ENCODE data around the gene PRKCB.

Gene PRKCB

DNA sequence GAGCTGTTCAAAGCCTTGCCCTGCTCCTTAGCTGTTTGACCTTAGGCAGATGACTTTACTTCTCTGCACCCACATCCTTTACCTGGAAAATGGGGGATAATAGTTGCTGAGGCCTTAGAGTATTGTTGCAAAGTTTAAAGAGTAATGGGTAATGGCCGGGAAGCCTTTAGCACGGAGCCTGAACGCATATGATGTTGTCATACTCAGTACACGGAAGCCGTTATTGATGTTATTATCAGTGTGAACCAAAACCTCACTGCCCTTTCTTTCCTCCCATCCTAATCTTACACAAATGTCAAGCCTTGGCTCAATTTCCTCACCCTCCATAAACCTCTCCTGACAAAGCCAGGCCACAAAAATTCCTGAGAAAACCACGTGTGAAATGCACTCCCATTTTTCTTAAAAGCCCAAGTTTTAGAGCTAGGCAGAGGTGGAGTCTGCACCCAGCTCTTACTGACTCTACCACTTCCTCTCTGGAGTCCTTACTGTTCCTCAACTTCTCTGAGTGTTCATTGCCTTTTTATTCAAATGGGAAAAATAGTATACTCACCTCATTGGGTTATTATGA is 353.1 kb downstream of the PRKCB start:
- peaks cover 39 to 57% of the 10 kb centered on the region in 2 donors for H3K36me3 Mint-ChIP-seq
- H3K27me3 Mint-ChIP-seq, result no peaks in the 10 kb centered on the region
- no peak for ATAC-seq (replicated peaks)
- H3K9me3 Mint-ChIP-seq, result no peaks in the 10 kb centered on the region
- no peak for DNase-seq
- no peak overlapping the region for H3K27ac Mint-ChIP-seq
- H3K4me1 Mint-ChIP-seq, result no peaks in the 10 kb centered on the region
- no peak overlapping the region for H3K4me3 Mint-ChIP-seq

GRCh38 chr16:24189941-24190340 is 354.2 kb downstream of the PRKCB start:
- no peaks in the 10 kb centered on the region for H3K4me1 Mint-ChIP-seq
- no peak for ATAC-seq (replicated peaks)
- no peaks in the 10 kb centered on the region for H3K27me3 Mint-ChIP-seq
- H3K4me3 Mint-ChIP-seq, result no peak overlapping the region
- H3K36me3 Mint-ChIP-seq, result peaks cover 39 to 53% of the 10 kb centered on the region in 2 donors
- H3K27ac Mint-ChIP-seq, result no peak overlapping the region
- H3K9me3 Mint-ChIP-seq, result no peaks in the 10 kb centered on the region
- no peak for DNase-seq

GRCh38 chr16:24191876-24192402 is 356.2 kb downstream of the PRKCB start:
- Mint-ChIP-seq H3K4me3 (no peak overlapping the region), H3K36me3 (peaks cover 46 to 57% of the 10 kb centered on the region in 2 donors), H3K4me1 (peaks cover 6% of the 10 kb centered on the region in 2 donors), H3K27me3 (no peaks in the 10 kb centered on the region), H3K9me3 (no peaks in the 10 kb centered on the region), H3K27ac (no peak overlapping the region)
- ATAC-seq (replicated peaks) (no peak), DNase-seq (no peak)

GRCh38 chr16:24195221-24195620 is 359.4 kb downstream of the PRKCB start:
- Mint-ChIP-seq H3K4me1 (peaks cover 7 to 9% of the 10 kb centered on the region in 2 donors), H3K27ac (no peak overlapping the region), H3K27me3 (no peaks in the 10 kb centered on the region), H3K4me3 (no peak overlapping the region), H3K9me3 (no peaks in the 10 kb centered on the region), H3K36me3 (peaks cover 44 to 60% of the 10 kb centered on the region in 2 donors)
- ATAC-seq (replicated peaks) (no peak), DNase-seq (no peak)

DNA sequence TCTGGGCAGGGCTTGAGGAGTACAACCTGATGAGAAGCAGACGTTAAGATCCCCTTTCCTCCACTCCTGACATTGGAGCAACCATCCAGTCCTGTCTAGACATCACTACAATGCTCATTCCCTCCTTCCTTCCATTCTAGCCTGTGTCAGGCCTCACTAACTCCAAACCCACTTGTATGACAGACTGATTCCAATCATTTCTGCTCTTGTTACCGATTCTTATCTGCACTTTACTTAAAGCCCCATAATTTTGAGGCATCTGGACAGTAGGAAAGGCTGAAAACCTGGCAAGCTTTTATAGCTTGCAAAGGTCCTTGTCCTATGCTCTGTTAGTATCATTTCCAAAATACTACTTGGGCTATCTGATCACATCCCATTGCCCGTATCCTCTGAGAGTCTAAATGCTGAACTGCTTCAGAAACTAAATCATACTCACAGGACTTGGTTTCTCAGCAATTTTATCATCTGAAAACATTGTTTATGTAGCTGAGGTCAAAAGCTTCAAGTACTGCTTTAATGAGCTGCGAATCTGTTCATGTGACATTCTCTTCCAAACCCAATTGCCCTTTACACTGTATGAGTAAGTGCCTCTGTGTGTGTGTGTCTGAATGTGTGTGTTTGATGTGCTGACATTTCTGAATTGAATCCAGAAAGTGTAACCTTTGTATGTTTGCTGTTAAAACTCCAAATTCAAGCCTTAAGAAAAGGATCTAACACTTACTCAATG is 363.2 kb downstream of the PRKCB start:
- H3K9me3 Mint-ChIP-seq, result no peaks in the 10 kb centered on the region
- DNase-seq, result no peak
- H3K36me3 Mint-ChIP-seq, result peaks cover 47 to 61% of the 10 kb centered on the region in 2 donors
- no peaks in the 10 kb centered on the region for H3K27me3 Mint-ChIP-seq
- H3K27ac Mint-ChIP-seq, result peak overlapping the region; percentile 6
- no peak overlapping the region for H3K4me3 Mint-ChIP-seq
- peaks cover 21 to 36% of the 10 kb centered on the region in 2 donors for H3K4me1 Mint-ChIP-seq
- no peak for ATAC-seq (replicated peaks)

DNA sequence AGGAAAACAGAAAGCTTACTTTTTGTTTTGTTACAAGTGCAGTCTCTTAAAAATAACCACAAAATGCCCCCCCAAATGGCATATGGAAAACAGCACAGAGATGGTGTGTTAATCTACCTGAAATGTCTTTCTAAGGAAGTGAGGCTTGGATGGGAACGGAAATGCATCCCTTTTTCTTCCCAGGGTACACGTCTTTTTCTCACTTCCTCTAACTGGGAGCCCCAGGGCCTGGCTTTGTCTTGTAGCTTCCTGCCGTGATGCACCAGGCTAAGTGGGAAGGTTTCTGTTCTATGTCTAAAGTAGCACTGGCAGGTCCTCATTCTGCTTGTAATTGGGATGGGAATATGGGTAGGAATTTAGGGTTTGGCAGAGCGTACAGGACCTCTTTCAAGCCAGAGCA is 367.9 kb downstream of the PRKCB start:
- Mint-ChIP-seq H3K4me1 (peaks cover 12 to 40% of the 10 kb centered on the region in 2 donors), H3K27ac (peak overlapping the region; percentile 66), H3K9me3 (no peaks in the 10 kb centered on the region), H3K4me3 (no peak overlapping the region), H3K27me3 (no peaks in the 10 kb centered on the region), H3K36me3 (peaks cover 44 to 51% of the 10 kb centered on the region in 2 donors)
- no peak for ATAC-seq (replicated peaks)
- no peak for DNase-seq

DNA sequence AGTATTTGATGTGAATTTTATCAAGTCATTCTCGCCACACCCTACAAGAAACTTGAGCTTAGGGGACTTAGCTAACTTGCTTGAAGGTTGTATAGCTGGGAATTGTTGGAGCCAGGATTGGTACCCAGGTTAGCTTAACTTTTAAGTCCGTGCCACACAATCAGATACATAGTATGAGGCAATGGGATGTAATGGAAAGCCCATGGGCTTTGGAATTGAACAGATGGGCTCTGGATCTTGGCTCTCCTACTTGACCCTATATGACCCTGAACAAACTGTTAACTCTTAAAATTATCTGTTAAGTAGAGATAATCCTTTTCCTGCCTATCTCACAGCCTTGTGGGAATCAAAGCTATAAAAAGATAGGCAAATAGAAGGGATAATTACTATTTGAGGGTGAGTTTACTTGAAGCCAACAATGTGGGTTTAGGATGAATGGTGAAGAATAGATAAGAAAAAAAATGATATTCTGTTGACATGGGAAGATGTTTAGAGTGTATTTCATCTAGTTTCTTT is 368.4 kb downstream of the PRKCB start:
- no peak for ATAC-seq (replicated peaks)
- no peak overlapping the region for H3K27ac Mint-ChIP-seq
- no peaks in the 10 kb centered on the region for H3K9me3 Mint-ChIP-seq

GRCh38 chr16:24206926-24207325 is 371.1 kb downstream of the PRKCB start:
- Mint-ChIP-seq H3K27me3 (no peaks in the 10 kb centered on the region), H3K36me3 (peaks cover 49 to 51% of the 10 kb centered on the region in 2 donors), H3K4me3 (no peak overlapping the region), H3K27ac (peak overlapping the region; percentile 20), H3K9me3 (no peaks in the 10 kb centered on the region), H3K4me1 (peaks cover 9 to 30% of the 10 kb centered on the region in 2 donors)
- DNase-seq (no peak), ATAC-seq (replicated peaks) (no peak)

More for the DNA sequence above, 368.4 kb downstream of the PRKCB start:
- Mint-ChIP-seq H3K4me1 (peaks cover 12 to 40% of the 10 kb centered on the region in 2 donors), H3K4me3 (no peak overlapping the region), H3K27me3 (no peaks in the 10 kb centered on the region), H3K36me3 (peaks cover 42 to 47% of the 10 kb centered on the region in 2 donors)
- no peak for DNase-seq

GRCh38 chr16:24208710-24209109 is 372.9 kb downstream of the PRKCB start:
- Mint-ChIP-seq H3K4me3 (no peak overlapping the region), H3K9me3 (no peaks in the 10 kb centered on the region), H3K27me3 (no peaks in the 10 kb centered on the region), H3K27ac (no peak overlapping the region), H3K36me3 (peaks cover 41 to 47% of the 10 kb centered on the region in 2 donors), H3K4me1 (peaks cover 2 to 14% of the 10 kb centered on the region in 2 donors)
- ATAC-seq (replicated peaks), result no peak
- no peak for DNase-seq

DNA sequence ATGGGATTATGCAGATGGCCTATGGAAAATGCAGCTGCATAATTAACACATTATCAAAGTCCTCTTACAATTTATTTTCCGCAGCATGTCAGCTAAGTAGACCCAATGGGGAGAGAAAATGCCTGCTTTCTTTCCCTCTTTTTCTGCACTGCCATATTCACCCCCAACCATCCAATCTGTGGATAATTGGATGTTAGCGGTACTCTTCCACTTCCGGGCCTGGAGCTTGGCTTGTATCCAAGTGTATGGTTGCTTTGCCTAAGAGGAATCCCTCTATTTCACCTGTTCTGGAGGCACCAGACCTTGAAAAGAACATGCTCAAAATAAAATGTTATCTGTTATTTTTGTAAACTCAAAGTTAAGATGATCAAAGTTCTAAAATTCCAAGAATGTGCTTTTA is 379.2 kb downstream of the PRKCB start:
- H3K36me3 Mint-ChIP-seq, result peaks cover 36 to 58% of the 10 kb centered on the region in 2 donors
- H3K27me3 Mint-ChIP-seq, result no peaks in the 10 kb centered on the region
- ATAC-seq (replicated peaks) (no peak), DNase-seq (no peak)
- H3K27ac Mint-ChIP-seq, result peak overlapping the region; percentile 69
- no peaks in the 10 kb centered on the region for H3K9me3 Mint-ChIP-seq
- H3K4me3 Mint-ChIP-seq, result no peak overlapping the region
- no peaks in the 10 kb centered on the region for H3K4me1 Mint-ChIP-seq

DNA sequence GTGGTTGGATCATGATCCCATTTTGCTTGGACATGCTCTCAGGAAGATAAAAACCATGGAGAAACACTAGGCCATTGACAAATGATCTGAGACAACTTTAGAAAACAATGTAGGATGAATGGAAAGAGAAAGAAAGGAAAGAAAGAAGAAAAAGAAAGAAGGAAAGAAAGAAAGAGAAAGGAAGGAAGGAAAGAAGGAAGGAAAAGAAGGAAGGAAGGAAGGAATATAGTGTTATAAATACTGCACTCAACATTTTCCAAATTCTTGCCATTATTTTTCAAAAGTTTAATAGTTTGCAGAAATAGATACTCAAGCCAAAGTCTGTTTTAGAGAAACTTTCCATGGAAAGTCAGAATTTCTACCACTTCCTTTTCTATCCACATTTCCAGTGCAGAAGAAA is 381.2 kb downstream of the PRKCB start:
- no peak overlapping the region for H3K27ac Mint-ChIP-seq
- no peaks in the 10 kb centered on the region for H3K27me3 Mint-ChIP-seq
- H3K4me1 Mint-ChIP-seq, result no peaks in the 10 kb centered on the region
- no peak for DNase-seq
- no peak overlapping the region for H3K4me3 Mint-ChIP-seq
- H3K36me3 Mint-ChIP-seq, result peaks cover 39 to 66% of the 10 kb centered on the region in 2 donors
- peaks cover 0 to 1% of the 10 kb centered on the region in 2 donors for H3K9me3 Mint-ChIP-seq
- ATAC-seq (replicated peaks), result no peak

DNA sequence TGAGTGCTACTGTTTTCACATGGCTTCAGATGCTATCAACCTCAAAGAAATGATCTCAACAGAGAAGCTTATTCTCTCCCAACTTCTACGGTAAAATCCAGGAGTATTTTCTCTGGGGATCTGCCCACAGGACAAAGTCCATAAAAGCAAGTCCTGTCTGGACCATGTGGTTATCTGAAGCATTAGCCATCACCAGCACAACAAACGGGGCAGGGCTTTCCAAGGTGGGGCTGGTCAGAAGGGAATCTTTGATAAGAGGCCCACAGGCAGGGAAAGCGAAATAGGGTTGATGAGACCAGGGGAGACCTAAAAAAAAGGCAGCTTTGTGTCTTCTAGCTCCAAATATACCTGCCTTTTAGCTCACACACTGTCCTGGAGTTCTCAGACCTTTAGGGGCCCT is 381.7 kb downstream of the PRKCB start:
- Mint-ChIP-seq H3K9me3 (peaks cover 0 to 1% of the 10 kb centered on the region in 2 donors), H3K27ac (no peak overlapping the region), H3K27me3 (no peaks in the 10 kb centered on the region), H3K4me1 (no peaks in the 10 kb centered on the region), H3K4me3 (no peak overlapping the region), H3K36me3 (peaks cover 42 to 71% of the 10 kb centered on the region in 2 donors)
- no peak for DNase-seq
- ATAC-seq (replicated peaks), result no peak

DNA sequence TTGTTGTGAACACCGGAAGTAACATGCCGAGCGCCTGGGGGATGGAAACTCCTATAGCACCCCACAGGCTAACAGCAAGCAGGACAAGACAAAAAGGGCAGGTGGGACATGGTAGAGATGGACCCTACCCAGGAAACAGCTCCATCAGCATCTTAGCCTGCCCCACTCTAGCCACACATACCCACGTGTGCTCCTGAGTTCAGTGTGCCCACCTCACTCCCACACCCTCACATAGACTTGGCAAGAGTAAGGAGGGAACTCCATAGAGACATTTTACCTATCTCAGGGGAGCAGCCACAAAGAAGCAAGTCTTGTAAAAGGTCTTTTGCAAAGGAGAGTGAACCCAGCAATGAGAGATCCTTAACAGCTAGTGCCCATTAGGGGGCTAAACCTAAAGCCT is 382.5 kb downstream of the PRKCB start:
- Mint-ChIP-seq H3K27me3 (no peaks in the 10 kb centered on the region), H3K4me3 (no peak overlapping the region), H3K36me3 (peaks cover 43 to 72% of the 10 kb centered on the region in 2 donors), H3K9me3 (peaks cover 0 to 2% of the 10 kb centered on the region in 2 donors), H3K27ac (no peak overlapping the region), H3K4me1 (no peaks in the 10 kb centered on the region)
- DNase-seq (no peak), ATAC-seq (replicated peaks) (no peak)

DNA sequence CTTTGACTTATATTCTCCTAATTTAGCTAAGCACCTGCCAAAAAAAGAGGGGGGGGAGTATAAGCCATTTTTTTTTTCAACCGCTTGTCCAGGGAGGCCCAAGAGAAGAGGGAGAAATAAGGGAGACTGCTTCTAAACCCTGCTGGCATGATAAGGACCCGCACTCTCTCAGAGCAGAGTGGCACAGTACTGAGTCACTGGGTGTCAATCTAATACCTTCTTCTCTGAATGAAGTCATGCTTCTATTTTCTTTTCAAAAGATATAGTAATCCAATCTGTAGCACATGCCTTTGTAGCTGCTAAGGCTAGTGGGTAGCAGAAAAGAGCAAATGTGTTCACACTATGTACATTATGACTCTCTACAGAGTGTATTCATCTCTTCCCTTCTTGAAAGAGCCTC is 385.4 kb downstream of the PRKCB start:
- no peaks in the 10 kb centered on the region for H3K4me1 Mint-ChIP-seq
- DNase-seq, result no peak
- peaks cover 37 to 60% of the 10 kb centered on the region in 2 donors for H3K36me3 Mint-ChIP-seq
- no peak for ATAC-seq (replicated peaks)
- H3K27me3 Mint-ChIP-seq, result no peaks in the 10 kb centered on the region
- peaks cover 0 to 5% of the 10 kb centered on the region in 2 donors for H3K9me3 Mint-ChIP-seq
- no peak overlapping the region for H3K4me3 Mint-ChIP-seq
- H3K27ac Mint-ChIP-seq, result no peak overlapping the region

GRCh38 chr16:24228514-24228913 is 392.7 kb downstream of the PRKCB start:
- H3K9me3 Mint-ChIP-seq, result peaks cover 0 to under 1% of the 10 kb centered on the region in 2 donors
- peaks cover under 1% of the 10 kb centered on the region in 2 donors for H3K36me3 Mint-ChIP-seq
- H3K4me1 Mint-ChIP-seq, result no peaks in the 10 kb centered on the region
- ATAC-seq (replicated peaks) (no peak), DNase-seq (no peak)
- H3K27ac Mint-ChIP-seq, result no peak overlapping the region
- no peak overlapping the region for H3K4me3 Mint-ChIP-seq
- no peaks in the 10 kb centered on the region for H3K27me3 Mint-ChIP-seq

Measured in stimulated activated naive B cell treated with anti-CD40 and anti-IgM and Interleukin-4, amounts not matched to agents 10 μg/mL and 1 μg/mL and 100 μg/mL, for 72 hours (primary cell).